ENCODE data around the gene SCYGR4.
"Not testable (repeated sequence)": the region's sequence is repeated elsewhere in the genome, so short reads cannot be mapped to it uniquely, and the experiment has no call there.

The SCYGR4 gene

DNA sequence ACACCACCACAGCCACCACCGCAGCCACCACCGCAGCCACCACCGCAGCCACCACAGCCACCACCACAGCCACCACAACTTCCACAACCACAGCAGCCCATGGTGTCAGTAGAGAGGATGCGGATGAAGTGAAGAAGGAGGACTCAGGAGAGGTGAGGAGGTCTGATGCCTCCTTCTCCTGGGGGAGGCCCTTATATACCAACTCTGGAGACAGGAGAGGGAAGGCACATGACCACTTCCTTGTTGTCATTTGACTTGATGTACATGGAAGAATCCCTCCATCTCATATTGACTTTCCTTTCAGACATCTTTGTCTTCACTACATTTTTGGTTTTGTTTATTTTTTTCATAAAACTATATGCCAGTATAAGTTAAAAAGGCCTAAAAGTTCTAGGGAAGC lies 2.6 kb upstream of the SCYGR4 start, which contains the start of gene SCYGR3:
Gene SCYGR3 (minus strand): TSS at position 101 of the 400 bp plus-strand sequence. CDS start 0 bp downstream, at position 101.
- FAIRE-seq, result no peak

- FAIRE-seq, result no peak
Observed at GRCh38 chr2:227615181-227615580, 2.1 kb upstream of the SCYGR4 start.

DNA sequence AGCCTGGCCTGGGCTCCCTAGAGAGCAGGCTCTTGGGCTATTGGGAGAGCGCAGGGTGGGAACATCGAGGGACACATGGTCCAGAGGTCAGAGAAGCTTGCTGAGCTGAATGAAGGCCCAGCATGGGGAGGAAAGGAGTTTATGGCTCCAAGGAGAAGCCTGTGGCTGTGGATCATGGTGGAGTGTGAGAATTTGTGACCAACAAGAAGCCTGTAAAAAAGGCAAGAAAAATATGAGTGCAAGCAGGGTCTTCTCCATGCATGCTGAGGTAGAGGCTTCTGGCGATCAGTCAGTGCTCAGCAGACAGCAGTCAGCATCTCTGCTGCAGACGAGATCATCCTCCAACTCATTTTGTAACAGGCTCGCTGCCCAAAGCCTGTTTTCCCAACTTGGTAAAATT lies 1.4 kb upstream of the SCYGR4 start:
- no peak for FAIRE-seq

DNA sequence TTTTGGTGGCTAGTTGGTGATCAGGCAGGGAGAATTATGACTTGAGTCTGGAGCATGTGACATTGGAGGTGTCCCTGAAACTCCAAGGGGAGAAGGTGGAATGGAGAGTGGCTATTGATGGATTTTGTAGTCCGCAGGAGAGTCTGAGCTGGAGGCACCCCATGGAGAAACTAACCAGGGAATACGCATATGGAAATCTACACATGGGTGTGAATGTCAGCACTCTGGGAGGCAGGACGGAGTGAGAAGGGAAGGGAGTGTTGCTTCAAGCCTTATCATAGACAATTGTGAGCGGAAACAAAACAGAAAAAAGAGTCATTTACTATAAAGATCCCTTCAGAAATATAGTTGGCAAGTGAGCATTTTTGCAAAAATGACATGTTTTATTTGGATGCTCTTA lies 667 bp upstream of the SCYGR4 start:
- no peak for FAIRE-seq

DNA sequence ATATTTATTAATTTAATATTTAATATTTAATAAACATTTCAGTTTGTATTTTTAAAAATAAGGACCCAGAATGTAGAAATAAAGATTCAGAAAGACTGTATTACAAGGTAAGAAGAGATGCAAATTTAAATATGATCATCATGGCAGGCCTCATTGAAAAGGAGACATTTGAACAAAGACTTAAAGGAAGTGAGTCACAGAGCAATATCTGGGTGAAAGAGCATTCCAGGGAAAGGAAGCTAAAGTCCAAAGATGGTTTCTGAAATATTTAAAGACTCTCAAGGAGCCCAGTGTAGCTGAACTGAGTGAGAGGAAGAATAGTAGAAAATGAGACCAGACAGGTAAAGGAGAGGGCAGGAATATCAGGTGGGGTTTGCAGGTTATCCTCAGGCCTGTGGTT lies 5.9 kb downstream of the SCYGR4 start:
- FAIRE-seq, result no peak

GRCh38 chr2:227625420-227625819 lies 8.1 kb downstream of the SCYGR4 start:
- FAIRE-seq, result no peak

- no peak for FAIRE-seq
Observed at GRCh38 chr2:227626580-227627151, 9.4 kb downstream of the SCYGR4 start.

DNA sequence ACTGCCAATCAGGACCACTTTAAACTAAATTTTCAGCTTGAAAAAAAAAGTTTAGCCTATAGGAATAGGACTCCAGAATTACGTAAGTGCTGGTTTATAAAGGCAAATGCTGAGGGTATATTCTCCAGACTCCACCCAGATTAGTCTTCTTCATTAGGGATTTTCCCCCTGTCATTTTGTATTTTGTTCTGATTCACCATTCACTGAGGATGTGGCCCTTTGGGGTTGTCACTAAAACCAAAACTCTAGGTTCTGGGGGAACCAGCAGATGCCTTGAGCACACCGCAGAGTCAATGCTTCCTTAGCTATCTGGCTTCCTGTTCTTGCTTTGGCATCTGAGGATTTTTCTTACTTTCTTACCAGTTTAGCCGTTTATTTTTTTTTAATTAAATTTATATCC lies 10.5 kb downstream of the SCYGR4 start:
- FAIRE-seq, result no peak

DNA sequence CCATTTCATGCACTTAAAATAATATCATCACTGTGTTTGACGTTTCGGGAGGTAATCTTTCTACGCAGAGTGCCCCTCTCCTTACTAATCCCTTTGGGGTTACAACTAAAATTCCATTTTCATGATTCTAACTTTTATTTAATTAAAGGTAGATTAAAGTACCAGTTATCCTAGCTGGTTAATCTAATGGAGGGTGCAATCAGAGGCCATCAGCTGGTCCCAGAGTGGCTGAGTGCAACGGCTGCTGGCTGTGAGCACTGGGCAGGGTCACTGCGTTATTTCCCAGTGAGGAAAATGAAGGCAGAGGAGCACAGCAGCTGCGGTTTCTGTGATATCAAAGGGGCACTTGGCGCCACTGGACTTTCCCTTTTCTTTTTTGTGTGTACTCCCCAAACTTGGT lies 12.1 kb downstream of the SCYGR4 start:
- no peak for FAIRE-seq

DNA sequence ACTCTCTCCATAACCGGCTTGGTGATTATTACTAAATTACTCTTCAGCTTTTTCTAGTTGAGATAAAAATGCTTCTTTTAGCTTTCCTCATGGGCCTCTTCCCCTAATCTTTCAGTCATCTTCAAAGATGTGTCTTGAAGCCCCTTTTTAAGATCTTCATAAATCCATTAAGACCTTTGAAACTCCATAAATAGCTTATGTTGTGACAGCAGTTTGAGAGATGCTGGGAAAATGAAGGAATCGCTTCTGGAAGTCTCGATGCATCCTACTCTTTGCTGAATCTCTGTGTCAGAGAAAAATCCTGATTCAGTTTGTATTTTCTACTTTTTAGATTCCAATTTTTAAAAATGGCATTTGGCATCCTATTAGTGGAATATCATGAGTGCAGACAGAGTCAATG lies 13.0 kb downstream of the SCYGR4 start:
- FAIRE-seq, result no peak

DNA sequence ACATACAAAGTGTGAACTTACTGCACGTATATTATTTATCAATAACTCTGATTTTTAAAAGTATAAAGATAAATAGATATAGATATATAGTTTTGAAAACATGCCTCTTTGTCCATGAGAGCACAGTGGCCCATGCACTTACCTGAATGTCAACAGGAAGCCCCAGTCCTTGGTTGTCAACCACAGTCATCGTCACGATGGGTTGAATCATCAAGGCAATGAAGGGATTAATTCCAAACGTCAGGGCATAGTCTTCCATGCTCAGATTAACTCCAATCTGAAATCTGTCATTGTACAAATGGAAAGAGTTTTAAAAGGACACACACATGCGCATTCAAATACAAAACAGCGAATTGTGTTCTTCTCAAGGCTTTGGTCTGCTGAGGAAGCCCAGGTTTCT lies 15.5 kb downstream of the SCYGR4 start:
- no peak for FAIRE-seq

DNA sequence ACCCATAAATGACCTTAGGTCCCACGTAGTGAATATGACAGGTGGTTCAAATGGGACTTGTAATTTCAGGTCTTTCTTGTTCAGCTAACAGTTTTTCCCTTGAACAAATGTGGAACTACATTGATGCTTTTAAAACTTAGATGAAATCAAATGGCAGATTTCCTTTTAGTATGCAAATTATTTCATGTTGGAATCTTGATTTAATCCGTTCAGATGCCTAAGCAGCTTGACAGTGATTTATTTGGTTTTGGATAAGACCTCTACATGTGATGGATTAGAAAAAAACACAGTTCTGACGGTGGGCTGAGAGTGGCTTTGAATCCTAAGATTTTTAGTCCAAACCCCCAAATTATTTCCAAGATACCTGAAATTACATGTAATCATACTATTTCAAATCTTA lies 16.9 kb downstream of the SCYGR4 start:
- FAIRE-seq, result no peak

DNA sequence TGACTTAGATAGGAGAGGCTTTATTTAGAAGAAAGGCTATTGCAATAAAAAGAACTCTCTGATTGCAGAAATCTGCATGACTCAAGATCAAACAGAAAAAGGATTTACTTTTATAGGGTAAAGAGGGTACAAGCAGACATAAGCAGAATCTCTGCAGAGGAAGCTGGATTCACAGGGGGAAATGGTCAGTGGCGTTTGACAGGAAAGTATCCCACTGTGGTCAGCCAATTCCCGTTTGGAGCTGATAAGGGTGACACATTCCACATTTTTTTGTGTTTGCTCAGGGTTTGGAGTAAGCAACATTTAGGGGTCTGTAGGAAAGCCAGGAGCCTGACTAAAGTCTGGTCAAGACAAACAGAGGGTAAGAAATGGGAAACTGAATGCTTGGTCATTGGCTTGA lies 25.4 kb downstream of the SCYGR4 start:
- FAIRE-seq, result no peak

DNA sequence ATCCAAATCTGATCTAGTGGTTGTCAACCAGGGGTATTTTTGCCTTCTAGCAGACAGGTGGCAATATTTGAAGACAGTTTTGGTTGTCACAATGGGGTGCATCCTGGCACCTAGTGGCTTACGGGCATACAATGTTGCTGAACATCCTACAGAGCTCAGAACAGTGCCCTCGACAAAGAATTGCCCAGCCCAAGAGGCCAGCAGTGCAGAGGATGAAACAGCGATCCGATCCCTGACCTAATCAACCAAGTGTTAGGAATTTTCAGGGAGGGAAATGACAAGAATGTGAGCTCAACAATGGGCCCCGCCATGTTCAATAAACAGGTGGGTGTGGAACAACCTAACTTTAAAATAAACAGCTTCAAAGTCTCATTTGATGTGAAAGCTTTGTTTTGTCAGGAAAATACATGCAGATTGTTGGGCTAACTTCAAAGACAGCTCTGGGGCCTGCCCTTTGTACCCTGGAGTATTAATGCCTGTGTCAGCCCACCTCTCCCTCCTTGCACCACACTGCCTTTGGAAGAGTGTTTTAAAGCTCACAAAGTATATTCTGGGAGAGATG lies 26.8 kb downstream of the SCYGR4 start:
- FAIRE-seq, result no peak

GRCh38 chr2:227653419-227653818 lies 36.1 kb downstream of the SCYGR4 start:
- FAIRE-seq, result no peak

- FAIRE-seq, result no peak
Observed at GRCh38 chr2:227654426-227654825, 37.1 kb downstream of the SCYGR4 start.

DNA sequence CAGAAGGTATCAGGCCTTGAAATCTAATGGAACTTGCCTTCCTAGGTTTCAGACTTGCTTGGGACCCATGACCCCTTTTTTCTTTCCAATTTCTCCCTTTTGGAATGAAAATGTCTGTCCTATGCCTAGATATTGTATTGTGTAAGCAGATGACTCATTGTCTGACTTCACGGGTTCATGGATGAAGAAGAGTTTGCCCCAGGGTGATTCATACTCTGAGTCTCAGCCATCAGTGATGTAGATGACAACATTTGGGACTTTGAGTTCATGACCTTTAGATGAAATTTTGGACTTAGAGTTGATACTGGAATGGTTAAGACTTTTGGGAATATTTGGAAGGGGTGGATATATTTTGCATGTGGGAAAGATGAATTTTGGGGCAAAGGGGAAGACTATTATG lies 38.2 kb downstream of the SCYGR4 start:
- FAIRE-seq, result no peak

DNA sequence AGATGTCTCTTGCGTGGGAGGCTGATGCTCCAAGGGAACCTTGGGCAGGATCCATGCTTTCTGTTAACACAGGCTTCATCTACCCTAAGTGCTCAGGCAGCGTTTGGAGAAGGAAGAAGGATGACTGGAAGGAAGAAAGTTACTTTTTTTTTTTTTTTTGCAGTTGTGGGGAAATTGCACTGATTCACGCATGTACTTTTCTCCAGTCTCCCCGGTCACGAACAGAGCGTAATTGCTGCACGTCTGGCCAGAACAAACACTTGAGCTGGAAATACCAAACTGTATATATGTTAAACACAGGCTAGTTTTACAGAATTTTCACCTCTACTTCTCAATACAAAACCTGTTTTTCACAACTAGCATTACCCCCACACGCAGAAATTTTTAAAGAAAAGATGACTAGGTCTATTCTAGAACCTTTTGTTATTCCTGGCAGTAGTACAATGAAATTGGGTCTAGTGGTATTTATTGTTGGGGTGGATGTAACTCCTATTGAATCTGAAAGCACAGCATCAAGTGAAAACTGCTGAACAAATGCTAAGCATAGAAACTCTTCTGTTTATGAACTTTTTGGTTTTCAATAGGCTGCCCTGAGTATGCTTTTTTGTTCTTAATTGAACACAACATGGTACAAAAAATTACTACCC lies 40.0 kb downstream of the SCYGR4 start:
- no peak for FAIRE-seq

DNA sequence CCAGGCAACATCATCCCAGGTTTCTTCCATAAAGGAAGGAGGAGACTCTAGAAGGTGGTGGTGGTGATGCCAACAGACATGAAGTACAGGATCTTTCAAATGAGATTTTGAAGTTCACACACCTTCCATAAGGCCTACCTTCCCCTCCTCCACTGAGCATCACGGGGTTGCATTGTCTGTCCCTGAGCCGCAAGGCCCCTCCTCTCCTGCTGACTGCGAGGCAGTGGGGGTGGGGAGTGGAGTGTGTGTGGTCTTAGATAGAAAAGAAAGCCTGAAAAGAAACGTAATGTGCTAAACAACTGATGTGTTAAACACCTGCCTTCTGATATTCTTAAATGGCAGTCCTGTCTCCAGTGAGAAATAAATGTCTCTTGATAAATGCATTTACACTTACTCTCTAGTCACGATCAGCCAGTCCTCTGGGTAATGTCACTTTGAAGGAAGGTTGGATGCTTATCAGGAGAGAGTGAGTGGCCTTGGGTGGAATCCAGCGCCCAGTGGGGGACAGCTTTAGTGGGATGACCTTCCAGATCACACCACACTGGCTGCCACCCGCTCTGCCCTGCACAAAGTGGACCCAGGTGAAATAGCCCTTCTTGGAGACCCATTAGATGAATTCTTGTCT lies 43.8 kb downstream of the SCYGR4 start:
- FAIRE-seq, result no peak

GRCh38 chr2:227661827-227662226 lies 44.5 kb downstream of the SCYGR4 start:
- FAIRE-seq, result no peak

- FAIRE-seq, result no peak
Observed at GRCh38 chr2:227665189-227665940, 48.1 kb downstream of the SCYGR4 start.

DNA sequence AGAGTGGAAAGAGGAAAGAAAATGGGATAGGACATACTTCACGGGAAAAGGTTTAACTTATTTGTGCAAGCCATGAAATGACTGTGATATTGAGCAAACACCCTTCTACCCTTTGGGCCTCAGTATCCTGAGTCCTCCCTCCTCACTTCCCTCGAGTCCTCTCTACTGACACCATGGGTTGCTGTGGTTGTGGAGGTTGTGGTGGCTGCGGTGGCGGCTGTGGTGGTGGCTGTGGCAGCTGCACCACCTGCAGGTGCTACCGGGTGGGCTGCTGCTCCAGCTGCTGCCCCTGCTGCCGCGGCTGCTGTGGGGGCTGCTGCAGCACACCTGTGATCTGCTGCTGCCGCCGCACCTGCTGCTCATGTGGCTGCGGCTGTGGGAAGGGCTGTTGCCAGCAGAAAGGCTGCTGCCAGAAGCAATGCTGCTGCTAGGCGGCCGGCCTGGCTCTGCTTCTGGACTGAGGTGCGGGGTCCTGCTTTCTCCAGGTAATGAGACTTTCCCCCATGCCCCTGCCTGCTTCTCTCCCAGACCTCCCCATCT lies 49.4 kb downstream of the SCYGR4 start, which contains the start of gene SCYGR5:
Gene SCYGR5 (plus strand): TSS at position 174 of the 540 bp plus-strand sequence. CDS start 0 bp downstream, at position 174.
- not testable (repeated sequence) for FAIRE-seq

Measured in TTC549 (cell line).